Right lobe of liver (tissue), 4 donors: ENCODE data around the gene PDK2.

Experiments
- POLR2A ChIP-seq: fragments of 450-650 bp; IDR thresholded peaks from one replicate; pipeline ENCODE4 v1.6.1; 2017; ENCODE audit warnings: antibody characterized with exemption, mild to moderate bottlenecking
- TF ChIP-seq, protein P1 (sequence below), 4 donors: fragments of 200-600 bp in 3 of 4; fragments of 450-650 bp in 1 of 4; IDR thresholded peaks; one replicate each; pipeline versions ENCODE4 v1.5.1 to v1.8.0; 2016 to 2022; ENCODE audit warnings: antibody characterized with exemption in 4 of 4, mild to moderate bottlenecking in 2 of 4
- donor health status: DM: no; HTN: no; CAD: no.
- donor health status: DM: no; HTN: no; CAD: no.
- donor health status: DM: no; HTN: yes; CAD: no.

GRCh38 chr17:50097455-50097854, 2.3 kb downstream of the PDK2 start:
- TF ChIP-seq POLR2A: no peak
- TF ChIP-seq, protein P1, sequence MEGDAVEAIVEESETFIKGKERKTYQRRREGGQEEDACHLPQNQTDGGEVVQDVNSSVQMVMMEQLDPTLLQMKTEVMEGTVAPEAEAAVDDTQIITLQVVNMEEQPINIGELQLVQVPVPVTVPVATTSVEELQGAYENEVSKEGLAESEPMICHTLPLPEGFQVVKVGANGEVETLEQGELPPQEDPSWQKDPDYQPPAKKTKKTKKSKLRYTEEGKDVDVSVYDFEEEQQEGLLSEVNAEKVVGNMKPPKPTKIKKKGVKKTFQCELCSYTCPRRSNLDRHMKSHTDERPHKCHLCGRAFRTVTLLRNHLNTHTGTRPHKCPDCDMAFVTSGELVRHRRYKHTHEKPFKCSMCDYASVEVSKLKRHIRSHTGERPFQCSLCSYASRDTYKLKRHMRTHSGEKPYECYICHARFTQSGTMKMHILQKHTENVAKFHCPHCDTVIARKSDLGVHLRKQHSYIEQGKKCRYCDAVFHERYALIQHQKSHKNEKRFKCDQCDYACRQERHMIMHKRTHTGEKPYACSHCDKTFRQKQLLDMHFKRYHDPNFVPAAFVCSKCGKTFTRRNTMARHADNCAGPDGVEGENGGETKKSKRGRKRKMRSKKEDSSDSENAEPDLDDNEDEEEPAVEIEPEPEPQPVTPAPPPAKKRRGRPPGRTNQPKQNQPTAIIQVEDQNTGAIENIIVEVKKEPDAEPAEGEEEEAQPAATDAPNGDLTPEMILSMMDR (IDR thresholded peaks at IDR 0.05): no peak
